ENCODE results near the gene ELANE.

The ELANE gene

DNA sequence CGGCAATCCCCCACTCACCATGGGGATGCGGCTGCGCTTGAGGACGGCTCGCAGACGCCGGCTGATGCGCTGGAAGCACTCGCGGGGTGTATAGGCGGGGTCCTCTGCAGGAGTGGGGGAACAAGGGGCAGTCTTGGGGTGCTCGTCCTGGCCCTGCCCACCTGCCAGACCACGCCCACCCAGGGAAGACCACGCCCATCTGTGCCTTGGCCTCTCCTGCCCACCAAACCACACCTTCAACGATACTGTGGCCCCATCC is 47.9 kb downstream of the ELANE start:
- no peak for DNase-seq

DNA sequence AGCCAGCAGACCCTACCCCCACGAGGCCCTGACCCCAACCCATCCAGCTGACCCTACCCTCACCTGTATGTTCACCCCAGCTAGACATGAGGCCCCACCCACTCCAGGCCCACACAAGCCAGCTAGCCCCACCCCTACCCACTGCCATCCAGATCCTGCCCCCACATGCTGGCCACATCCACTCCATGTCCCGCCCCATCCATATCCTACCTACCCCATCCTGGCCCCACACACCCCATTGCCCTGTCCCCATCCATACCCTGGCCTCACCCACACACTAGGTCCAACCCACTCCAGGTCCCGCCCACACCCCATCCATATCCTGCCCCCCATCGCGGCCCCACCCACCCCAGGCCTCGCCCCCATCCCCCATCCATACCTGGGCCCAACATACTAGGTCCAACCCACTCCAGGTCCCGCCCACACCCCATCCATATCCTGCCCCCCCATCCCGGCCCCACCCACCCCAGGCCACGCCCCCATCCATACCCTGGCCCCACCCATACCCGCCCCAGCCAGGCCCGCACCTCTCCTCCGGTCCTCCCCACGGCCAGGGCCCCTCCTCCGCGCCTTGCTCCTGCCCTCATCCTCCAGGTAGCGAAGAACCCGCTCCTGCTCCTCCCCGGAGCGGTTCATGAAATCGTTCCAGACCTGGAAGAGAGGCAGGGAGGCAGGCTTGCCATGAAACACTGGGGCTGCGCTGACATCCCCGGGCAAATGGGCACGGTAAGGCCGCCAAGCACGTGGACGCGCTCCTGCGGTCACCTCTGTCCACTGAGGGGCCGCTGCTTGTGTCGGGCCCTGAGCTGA is 48.4 kb downstream of the ELANE start:
- DNase-seq = no peak

DNA sequence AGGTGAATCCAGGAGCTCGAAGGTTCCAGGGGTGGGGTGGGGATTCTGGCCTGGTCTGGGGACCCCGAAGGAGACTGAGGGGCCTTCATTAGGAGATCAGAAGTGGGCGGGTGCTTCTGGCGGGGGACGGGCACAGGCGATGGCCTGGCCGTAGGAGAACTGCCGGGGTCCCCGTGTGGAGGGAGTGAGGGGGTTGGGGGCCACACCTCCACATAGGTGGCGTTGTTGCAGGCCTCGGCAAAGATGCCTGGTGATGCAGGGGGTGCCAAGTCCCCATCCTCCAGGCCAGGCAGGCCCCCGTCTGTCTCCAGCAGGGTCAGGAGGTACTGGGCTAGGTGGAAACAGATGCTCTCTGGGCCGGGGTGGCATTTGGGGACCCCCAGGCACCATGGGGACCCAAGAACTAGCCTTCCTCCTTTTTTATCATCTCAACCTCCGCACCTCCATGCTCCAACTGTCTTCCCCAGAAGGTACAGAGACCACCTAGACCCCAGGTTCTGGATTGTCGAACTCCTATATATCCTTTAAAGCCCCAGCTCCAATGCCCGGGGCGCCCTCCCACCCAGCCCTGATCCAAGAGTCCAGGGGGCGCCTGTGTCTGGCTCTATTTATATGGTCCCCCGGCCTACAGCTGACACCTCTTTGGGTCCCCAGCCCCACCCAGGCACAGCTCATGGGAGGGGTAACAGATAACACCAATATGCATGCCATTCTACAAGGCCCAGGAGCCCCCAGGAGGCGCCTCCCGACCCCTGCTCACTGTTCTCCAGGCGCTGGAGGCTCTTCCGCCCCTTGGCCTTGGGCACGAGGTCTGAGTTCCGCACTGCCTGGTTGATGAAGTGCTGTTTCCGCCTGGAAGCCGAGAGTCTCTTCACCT is 49.4 kb downstream of the ELANE start:
- no peak for DNase-seq

DNA sequence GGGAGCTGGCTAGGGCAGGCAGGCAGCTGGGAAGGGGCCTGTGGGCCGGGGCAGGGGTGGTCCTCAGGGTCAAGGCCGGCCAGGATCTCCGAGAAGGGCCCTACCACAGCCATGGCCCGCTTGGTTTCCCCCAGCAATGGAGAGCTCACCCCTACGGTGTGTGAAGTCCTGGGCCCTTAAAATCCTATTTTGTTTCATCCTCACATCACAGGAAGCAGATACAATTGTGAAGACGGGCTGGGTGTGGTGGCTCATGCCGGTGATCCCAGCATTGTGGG is 49.9 kb downstream of the ELANE start:
- DNase-seq = no peak

DNA sequence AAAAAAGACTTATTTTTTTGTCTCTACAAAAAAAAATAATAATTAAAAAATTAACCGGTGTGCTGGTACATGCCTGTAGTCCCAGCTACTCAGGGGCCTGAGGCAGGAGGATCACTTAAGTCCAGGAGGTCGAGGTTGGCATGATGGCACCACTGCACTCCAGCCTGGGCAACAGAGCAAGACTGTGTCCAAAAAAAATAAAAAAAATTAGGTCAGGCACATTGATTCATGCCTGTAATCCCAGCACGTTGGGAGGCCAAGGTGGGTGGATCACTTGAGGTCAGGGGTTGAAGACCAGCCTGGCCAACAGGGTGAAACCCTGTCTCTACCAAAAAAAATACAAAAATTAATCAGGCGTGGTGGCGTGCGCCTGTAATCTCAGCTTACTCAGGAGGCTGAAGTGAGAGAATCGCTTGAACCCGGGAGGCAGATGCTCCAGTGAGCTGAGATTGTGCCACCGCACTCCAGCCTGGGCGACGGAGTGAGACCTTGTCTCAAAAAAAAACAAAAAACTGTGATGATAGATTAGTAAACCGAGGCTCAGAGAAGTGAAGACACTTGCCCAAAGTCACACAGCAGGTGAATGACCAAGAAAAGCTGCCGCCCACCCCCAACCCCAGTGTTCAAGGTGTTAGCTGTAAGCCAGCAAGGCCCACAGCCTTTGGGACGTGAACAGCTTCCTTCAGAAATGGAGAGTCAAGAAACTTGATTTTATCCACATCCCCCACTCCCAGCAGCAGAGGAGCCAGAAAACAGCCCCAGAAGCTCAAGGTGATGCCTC is 50.5 kb downstream of the ELANE start:
- DNase-seq = no peak

DNA sequence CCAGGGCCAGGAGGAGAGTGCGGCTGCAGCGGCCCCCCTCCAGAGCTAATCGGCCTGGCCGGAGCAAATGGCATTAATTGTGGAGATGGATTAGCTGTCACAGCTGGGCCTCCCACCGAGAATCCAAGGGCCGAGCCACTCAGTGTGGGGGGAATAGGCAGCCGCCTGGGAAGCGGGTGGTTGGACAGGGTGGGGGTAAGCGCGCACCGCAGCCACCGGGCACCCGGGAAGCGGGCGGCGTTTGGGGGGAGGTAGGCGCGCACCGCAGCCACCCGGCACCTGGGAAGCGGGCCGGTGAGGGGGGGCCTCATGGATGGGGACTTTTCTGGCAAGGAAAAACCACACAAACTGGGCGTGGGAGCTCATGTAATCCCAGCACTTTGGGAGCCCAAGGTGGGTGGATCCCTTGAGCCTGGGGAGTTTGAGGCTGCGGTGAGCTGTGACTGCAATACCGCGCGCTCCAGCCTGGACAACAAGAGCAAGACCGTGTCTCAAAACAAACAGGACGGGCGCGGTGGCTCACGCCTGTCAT is 51.2 kb downstream of the ELANE start:
- no peak for DNase-seq

DNA sequence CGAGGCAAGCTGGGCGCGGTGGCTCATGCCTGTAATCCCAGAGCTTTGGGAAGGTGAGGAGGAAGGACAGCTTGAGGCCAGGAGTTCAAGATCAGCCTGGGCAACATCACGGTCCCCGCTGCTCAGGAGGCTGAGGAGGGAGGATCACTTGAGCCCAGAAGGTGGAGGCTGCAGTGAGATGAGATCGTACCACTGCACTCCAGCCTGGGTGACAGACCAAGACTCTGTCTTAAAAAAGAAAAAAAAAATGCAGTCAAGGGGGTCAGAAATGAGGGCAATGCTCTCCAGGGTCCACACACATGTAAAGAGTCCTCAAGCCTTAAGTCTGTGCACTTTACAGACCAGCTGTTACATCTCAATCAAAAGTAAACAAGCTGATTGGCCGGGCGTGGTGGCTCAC is 52.4 kb downstream of the ELANE start:
- no peak for DNase-seq

All from activated CD4-positive, alpha-beta T cell treated with anti-CD3 and anti-CD28 coated beads, Interleukin-2, amount 50 U/mL, for 48 hours (primary cell).